Tibial nerve (tissue), 4 donors: ENCODE measurements around the gene TMEM187.

ENCODE experiments used
- CTCF ChIP-seq, 5 experiments: fragments of 200-600 bp in 3 of 5; fragments of 450-650 bp in 2 of 5; sonication (generic) in 3 of 5; IDR thresholded peaks; one replicate each; pipeline ENCODE4 v1.5.1; 2016 to 2019; ENCODE audit warnings: antibody characterized with exemption in 5 of 5, mild to moderate bottlenecking in 3 of 5, moderate library complexity in 2 of 5
- EP300 ChIP-seq, 2 donors: sonication (generic); formaldehyde crosslinking; IDR thresholded peaks; one replicate each; pipeline ENCODE4 v1.6.1; 2017; ENCODE audit warnings: antibody characterized with exemption in 2 of 2, mild to moderate bottlenecking in 1 of 2
- POLR2A ChIP-seq, 2 donors: fragments of 450-650 bp; IDR thresholded peaks; one replicate each; pipeline ENCODE4 v1.6.1; 2017; ENCODE audit warnings: antibody characterized with exemption in 2 of 2, mild to moderate bottlenecking in 2 of 2, moderate library complexity in 2 of 2

GRCh38 chrX:153964105-153964504 is 8.4 kb upstream of the TMEM187 start:
- no peak for TF ChIP-seq CTCF (IDR thresholded peaks at IDR 0.05)
- TF ChIP-seq EP300 (IDR thresholded peaks at IDR 0.05), result no peak
- no peak for TF ChIP-seq POLR2A (IDR thresholded peaks at IDR 0.05)
